ENCODE data around the gene TRPM1.

The TRPM1 gene

GRCh38 chr15:31014608-31014925 is 87.0 kb downstream of the TRPM1 start:
- peaks cover 24% of the 10 kb centered on the region for H3K27me3 ChIP-seq
- no peaks in the 10 kb centered on the region for H3K36me3 ChIP-seq
- TF ChIP-seq CTCF (IDR thresholded peaks at IDR 0.05; ENCODE audit: low read depth, low read length) = no peak
- no peak overlapping the region for H3K4me3 ChIP-seq (ENCODE audit: low read depth, low read length)
- no peaks in the 10 kb centered on the region for H3K9me3 ChIP-seq
- H3K4me1 ChIP-seq = peaks cover 3% of the 10 kb centered on the region; the same call in 1 of the 2 replicates
- DNase-seq = no peak

- TF ChIP-seq CTCF (IDR thresholded peaks at IDR 0.05; ENCODE audit: low read depth, low read length) = no peak
- no peak for DNase-seq
- Histone ChIP-seq H3K36me3 (no peaks in the 10 kb centered on the region), H3K4me3 (ENCODE audit: low read depth, low read length) (no peak overlapping the region), H3K27me3 (peaks cover 24% of the 10 kb centered on the region), H3K9me3 (no peaks in the 10 kb centered on the region), H3K4me1 (peaks cover 3% of the 10 kb centered on the region; the same call in 1 of the 2 replicates)
These were observed 87.5 kb downstream of the TRPM1 start for GRCh38 chr15:31013863-31014607.

- no peaks in the 10 kb centered on the region for H3K36me3 ChIP-seq
- no peak for TF ChIP-seq CTCF (IDR thresholded peaks at IDR 0.05; ENCODE audit: low read depth, low read length)
- peaks cover 36% of the 10 kb centered on the region for H3K27me3 ChIP-seq
- no peaks in the 10 kb centered on the region for H3K9me3 ChIP-seq
- no peak overlapping the region for H3K4me3 ChIP-seq (ENCODE audit: low read depth, low read length)
- DNase-seq = no peak
- H3K4me1 ChIP-seq = peaks cover 3% of the 10 kb centered on the region; the same call in 1 of the 2 replicates
These were observed 89.1 kb downstream of the TRPM1 start for GRCh38 chr15:31012455-31012854.

- no peaks in the 10 kb centered on the region for H3K9me3 ChIP-seq
- H3K27me3 ChIP-seq = peaks cover 46% of the 10 kb centered on the region
- no peak for DNase-seq
- TF ChIP-seq CTCF (IDR thresholded peaks at IDR 0.05; ENCODE audit: low read depth, low read length) = no peak
- H3K4me3 ChIP-seq (ENCODE audit: low read depth, low read length) = no peak overlapping the region
- H3K36me3 ChIP-seq = no peaks in the 10 kb centered on the region
- H3K4me1 ChIP-seq = no peaks in the 10 kb centered on the region
These were observed 91.5 kb downstream of the TRPM1 start for GRCh38 chr15:31010036-31010435.

- H3K27me3 ChIP-seq = peaks cover 64% of the 10 kb centered on the region
- TF ChIP-seq CTCF (IDR thresholded peaks at IDR 0.05; ENCODE audit: low read depth, low read length) = no peak
These were observed 95.9 kb downstream of the TRPM1 start for GRCh38 chr15:31005660-31006059.

GRCh38 chr15:31004220-31004733 is 97.2 kb downstream of the TRPM1 start:
- Histone ChIP-seq H3K27me3 (peaks cover 56% of the 10 kb centered on the region), H3K4me1 (no peaks in the 10 kb centered on the region), H3K36me3 (no peaks in the 10 kb centered on the region), H3K9me3 (no peaks in the 10 kb centered on the region), H3K4me3 (ENCODE audit: low read depth, low read length) (no peak overlapping the region)
- no peak for TF ChIP-seq CTCF (IDR thresholded peaks at IDR 0.05; ENCODE audit: low read depth, low read length)
- no peak for DNase-seq

More at GRCh38 chr15:31005660-31006059, 95.9 kb downstream of the TRPM1 start:
- H3K4me1 ChIP-seq = no peaks in the 10 kb centered on the region
- no peak for DNase-seq
- H3K36me3 ChIP-seq = no peaks in the 10 kb centered on the region
- H3K4me3 ChIP-seq (ENCODE audit: low read depth, low read length) = no peak overlapping the region
- no peaks in the 10 kb centered on the region for H3K9me3 ChIP-seq
